Tibial nerve (tissue), 4 donors: ENCODE data around the gene IGF2. TPM values are rescaled to one million over a fixed set of nuclear protein-coding genes. Genes with fewer than 3 reads are reported as not detected.

Experiments
- DNase-seq, 2 donors: peaks; one replicate each; pipeline ENCODE4 v3.0.0-alpha.2; 2019; ENCODE audit warnings: low spot score in 2 of 2
- H3K27ac ChIP-seq, 4 donors: fragments of 200-600 bp; sonication (generic) in 3 of 4; one replicate each; pipeline ENCODE4 v1.5.1; 2017 to 2019; ENCODE audit warnings: mild to moderate bottlenecking in 1 of 4
- H3K27me3 ChIP-seq, 2 donors: fragments of 200-600 bp; sonication (generic) in 1 of 2; one replicate each; pipeline versions ENCODE4 v1.5.1 to v1.6.0; 2017 to 2019
- H3K36me3 ChIP-seq, 3 donors: fragments of 200-600 bp; sonication (generic); one replicate each; pipeline ENCODE4 v1.5.1; 2018 to 2019
- H3K4me1 ChIP-seq, 4 donors: fragments of 200-600 bp; sonication (generic) in 3 of 4; one replicate each; pipeline ENCODE4 v1.5.1; 2017 to 2019
- H3K4me3 ChIP-seq, 4 donors: fragments of 200-600 bp; sonication (generic) in 3 of 4; one replicate each; pipeline ENCODE4 v1.5.1; 2017 to 2019; ENCODE audit warnings: mild to moderate bottlenecking in 1 of 4, moderate library complexity in 1 of 4
- H3K9me3 ChIP-seq, 4 donors: fragments of 200-600 bp; sonication (generic) in 3 of 4; one replicate each; pipeline ENCODE4 v1.5.1; 2017 to 2019
- CTCF ChIP-seq, 5 experiments: fragments of 200-600 bp in 3 of 5; fragments of 450-650 bp in 2 of 5; sonication (generic) in 3 of 5; IDR thresholded peaks; one replicate each; pipeline ENCODE4 v1.5.1; 2016 to 2019; ENCODE audit warnings: antibody characterized with exemption in 5 of 5, mild to moderate bottlenecking in 3 of 5, moderate library complexity in 2 of 5
- EP300 ChIP-seq, 2 donors: sonication (generic); formaldehyde crosslinking; IDR thresholded peaks; one replicate each; pipeline ENCODE4 v1.6.1; 2017; ENCODE audit warnings: antibody characterized with exemption in 2 of 2, mild to moderate bottlenecking in 1 of 2
- POLR2A ChIP-seq, 2 donors: fragments of 450-650 bp; IDR thresholded peaks; one replicate each; pipeline ENCODE4 v1.6.1; 2017; ENCODE audit warnings: antibody characterized with exemption in 2 of 2, mild to moderate bottlenecking in 2 of 2, moderate library complexity in 2 of 2
- WGBS, 2 donors: methylation state at CpG; one replicate each; pipeline ENCODE4 v1.1.5; 2018; 5-methylcytosine and 5-hydroxymethylcytosine counted together
- total RNA-seq, 4 donors: library from RNA; depleted of rRNA; stranded (reverse); fragments of >200 nt; gene quantifications; one replicate each; pipeline ENCODE4 v1.1.0, GENCODE V29; 2016

The IGF2 gene
- total RNA-seq, 4 donors from 2014 or later = 131 to 246 (median 173) TPM

GRCh38 chr11:2182692-2183474 is 43.7 kb upstream of the IGF2 start:
- 74 to 75% methylated on average over 20 of the region's 20 CpGs for WGBS, 2 donors
- TF ChIP-seq CTCF (IDR thresholded peaks at IDR 0.05) = no peak
- TF ChIP-seq POLR2A (IDR thresholded peaks at IDR 0.05) = no peak
- TF ChIP-seq EP300 (IDR thresholded peaks at IDR 0.05) = no peak
- Histone ChIP-seq H3K27ac (no peak overlapping the region), H3K4me3 (no peak overlapping the region), H3K9me3 (no peaks in the 10 kb centered on the region), H3K36me3 (no peaks in the 10 kb centered on the region), H3K27me3 (peaks cover 0 to 55% of the 10 kb centered on the region in 2 donors), H3K4me1 (no peaks in the 10 kb centered on the region)
- no peak for DNase-seq

- H3K36me3 ChIP-seq = no peaks in the 10 kb centered on the region
- H3K27ac ChIP-seq = no peak overlapping the region
- no peak for DNase-seq
- peaks cover 0 to 51% of the 10 kb centered on the region in 2 donors for H3K27me3 ChIP-seq
- H3K4me1 ChIP-seq = peaks cover 0 to 3% (median 0%) of the 10 kb centered on the region in 4 donors
- H3K9me3 ChIP-seq = no peaks in the 10 kb centered on the region
- 66 to 72% methylated on average over 7 to 18 of the region's 18 CpGs for WGBS, 2 donors
- no peak overlapping the region for H3K4me3 ChIP-seq
- TF ChIP-seq EP300 (IDR thresholded peaks at IDR 0.05) = no peak
Measured at GRCh38 chr11:2182075-2182474, 42.9 kb upstream of the IGF2 start.

- no peak overlapping the region for H3K4me3 ChIP-seq
- H3K9me3 ChIP-seq = no peaks in the 10 kb centered on the region
- H3K27me3 ChIP-seq = peaks cover 0 to 39% of the 10 kb centered on the region in 2 donors
- peaks cover 0 to 5% (median 0%) of the 10 kb centered on the region in 4 donors for H3K4me1 ChIP-seq
- 75 to 76% methylated on average over 11 of the region's 11 CpGs for WGBS, 2 donors
- H3K36me3 ChIP-seq = no peaks in the 10 kb centered on the region
- no peak overlapping the region for H3K27ac ChIP-seq
- DNase-seq = no peak
- no peak for TF ChIP-seq CTCF (IDR thresholded peaks at IDR 0.05)
- TF ChIP-seq EP300 (IDR thresholded peaks at IDR 0.05) = no peak
- TF ChIP-seq POLR2A (IDR thresholded peaks at IDR 0.05) = no peak
Measured at GRCh38 chr11:2180789-2181370, 41.7 kb upstream of the IGF2 start.

- TF ChIP-seq POLR2A (IDR thresholded peaks at IDR 0.05) (no peak), CTCF (IDR thresholded peaks at IDR 0.05) (no peak), EP300 (IDR thresholded peaks at IDR 0.05) (no peak)
- H3K36me3 ChIP-seq = no peaks in the 10 kb centered on the region
- H3K4me1 ChIP-seq = peaks cover 0 to 5% (median 0%) of the 10 kb centered on the region in 4 donors
- no peak overlapping the region for H3K4me3 ChIP-seq
- 71 to 74% methylated on average over 11 to 15 of the region's 15 CpGs for WGBS, 2 donors
- peaks cover 0 to 34% of the 10 kb centered on the region in 2 donors for H3K27me3 ChIP-seq
- DNase-seq = no peak
- no peak overlapping the region for H3K27ac ChIP-seq
- H3K9me3 ChIP-seq = no peaks in the 10 kb centered on the region
Measured at GRCh38 chr11:2180347-2180746, 41.2 kb upstream of the IGF2 start.

GRCh38 chr11:2179516-2179915 is 40.3 kb upstream of the IGF2 start:
- peaks cover 0 to 5% (median 0%) of the 10 kb centered on the region in 4 donors for H3K4me1 ChIP-seq
- no peaks in the 10 kb centered on the region for H3K9me3 ChIP-seq
- TF ChIP-seq CTCF (IDR thresholded peaks at IDR 0.05) (no peak), POLR2A (IDR thresholded peaks at IDR 0.05) (no peak), EP300 (IDR thresholded peaks at IDR 0.05) (no peak)
- no peak overlapping the region for H3K27ac ChIP-seq
- no peaks in the 10 kb centered on the region for H3K36me3 ChIP-seq
- no peak for DNase-seq
- no peak overlapping the region for H3K4me3 ChIP-seq
- WGBS, 2 donors = 81 to 82% methylated on average over 7 to 8 of the region's 10 CpGs
- H3K27me3 ChIP-seq = peaks cover 0 to 26% of the 10 kb centered on the region in 2 donors
